ENCODE measurements around the gene MOBP. TPM values are rescaled to one million over a fixed set of nuclear protein-coding genes. Genes with fewer than 3 reads are reported as not detected.

Gene MOBP
- total and polyA plus RNA-seq, 2 of the 8 experiments (the other 6 are each of a cell fraction or from before 2014, with no cell fraction given): 0.06 to 0.50 TPM

DNA sequence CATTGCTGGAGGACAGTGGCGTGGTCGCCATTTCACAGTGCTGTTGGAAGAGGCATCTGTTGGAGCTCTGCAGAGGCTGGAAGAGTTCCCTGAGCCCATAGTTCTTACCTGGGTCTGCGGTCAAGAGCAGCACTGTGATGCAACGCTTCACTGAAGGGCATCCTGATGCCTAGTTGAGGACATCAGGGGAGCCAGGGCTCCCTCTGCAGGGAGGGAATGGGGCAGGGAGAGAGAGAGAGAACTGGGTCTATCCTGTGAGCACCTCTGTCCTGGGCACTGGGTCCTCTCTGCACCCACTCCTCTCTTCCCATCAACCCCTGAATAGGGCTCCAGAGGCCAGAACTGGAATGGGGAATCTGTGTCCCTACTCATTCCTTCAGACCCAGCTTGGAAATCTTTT is 23.9 kb upstream of the MOBP start (continued):
- TF ChIP-seq BCL11A (IDR thresholded peaks at IDR 0.05; ENCODE audit: low read depth in 2 of 2, low read length in 2 of 2) (no peak), POLR2AphosphoS5 (IDR thresholded peaks at IDR 0.05; ENCODE audit: low read depth, low read length) (no peak), SRF (IDR thresholded peaks at IDR 0.05; ENCODE audit: low read depth, low read length) (no peak), JUN (IDR thresholded peaks at IDR 0.05; ENCODE audit: low read depth, low read length) (no peak)

Data from H1 (cell line).